ENCODE measurements around the gene HEATR5A. TPM values are rescaled to one million over a fixed set of nuclear protein-coding genes. Genes with fewer than 3 reads are reported as not detected.
"Not testable (repeated sequence)": the region's sequence is repeated elsewhere in the genome, so short reads cannot be mapped to it uniquely, and the experiment has no call there.

Gene HEATR5A
- total RNA-seq, 6 experiments from 2014 or later, result 59.7 to 83.3 (median 66.4) TPM

DNA sequence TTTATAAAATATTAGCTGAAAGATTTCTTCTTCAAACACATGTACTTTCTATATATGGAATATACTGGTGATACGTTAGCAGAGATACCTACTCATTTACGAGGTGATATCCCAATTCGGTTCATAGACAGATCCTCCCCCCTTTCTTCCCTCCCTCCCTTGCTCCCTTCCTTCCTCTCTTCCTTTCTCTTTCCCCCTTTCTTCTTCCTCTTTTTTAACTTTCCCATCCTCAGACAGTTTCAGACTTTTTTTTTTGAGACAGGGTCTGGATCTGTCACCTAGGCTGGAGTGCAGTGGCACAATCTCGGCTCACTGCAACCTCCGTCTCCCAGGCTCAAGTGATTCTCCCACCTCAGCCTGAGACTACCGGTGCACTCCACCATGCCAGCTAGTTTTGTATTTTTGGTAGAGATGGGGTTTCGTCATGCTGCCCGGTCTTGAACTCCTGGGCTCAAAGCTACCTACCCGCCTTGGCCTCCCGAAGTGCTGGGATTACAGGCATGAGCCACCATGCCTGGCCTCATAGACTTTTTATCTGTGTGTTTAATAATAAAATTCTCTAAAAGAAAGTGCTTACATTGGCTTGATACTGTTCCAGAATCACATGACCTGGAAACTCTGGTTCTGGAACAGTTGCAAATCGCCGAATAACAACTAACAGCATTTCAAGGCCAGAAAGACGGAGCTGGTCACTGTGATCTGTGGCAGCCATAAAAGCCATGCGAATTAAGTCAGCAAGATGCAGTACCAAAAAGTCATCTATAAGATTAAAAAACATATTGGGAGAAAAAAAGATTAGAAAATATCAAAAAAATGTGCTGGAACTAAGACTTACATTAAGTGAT, 99.2 kb downstream of the HEATR5A start:
- no peak overlapping the region for H3K27ac Mint-ChIP-seq
- no peak overlapping the region for H3K4me3 Mint-ChIP-seq
- no peaks in the 10 kb centered on the region for H3K9me3 Mint-ChIP-seq
- no peak for TF ChIP-seq CTCF (IDR thresholded peaks at IDR 0.05)
- no peaks in the 10 kb centered on the region for H3K27me3 Mint-ChIP-seq (ENCODE audit: insufficient read depth)
- peaks cover 9% of the 10 kb centered on the region; the same call in 1 of the 2 replicates for H3K4me1 Mint-ChIP-seq (ENCODE audit: low read depth)
- DNase-seq, result no peak
- H3K36me3 Mint-ChIP-seq (ENCODE audit: low read depth), result peaks cover 4% of the 10 kb centered on the region; the same call in 1 of the 2 replicates

DNA sequence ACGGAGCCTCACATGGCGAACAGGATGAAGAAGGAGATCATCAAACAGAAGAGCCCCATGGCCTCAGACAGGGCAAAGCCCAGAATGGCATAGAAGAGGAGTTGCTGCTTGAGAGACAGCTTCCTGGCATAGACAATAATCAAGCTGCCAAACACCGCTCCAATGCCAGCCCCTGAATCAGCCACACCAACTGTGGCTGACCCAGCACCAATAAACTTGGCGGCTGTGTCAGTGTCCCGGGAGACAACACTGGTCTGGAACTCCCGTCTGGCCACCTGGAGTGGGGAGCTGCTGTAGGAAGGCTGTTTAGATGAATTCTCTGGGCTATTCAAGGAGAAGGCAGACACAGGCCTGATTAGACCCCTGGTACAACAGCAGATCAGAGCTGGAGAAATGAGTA, 100.1 kb downstream of the HEATR5A start:
- Mint-ChIP-seq H3K4me3 (no peak overlapping the region), H3K36me3 (ENCODE audit: low read depth) (peaks cover 8% of the 10 kb centered on the region; the same call in 1 of the 2 replicates), H3K4me1 (ENCODE audit: low read depth) (peaks cover 9% of the 10 kb centered on the region; the same call in 1 of the 2 replicates), H3K9me3 (no peaks in the 10 kb centered on the region), H3K27ac (no peak overlapping the region), H3K27me3 (ENCODE audit: insufficient read depth) (no peaks in the 10 kb centered on the region)
- TF ChIP-seq CTCF (IDR thresholded peaks at IDR 0.05), result no peak
- DNase-seq, result no peak

GRCh38 chr14:31319701-31320100, 100.6 kb downstream of the HEATR5A start:
- peaks cover 4% of the 10 kb centered on the region; the same call in 1 of the 2 replicates for H3K4me1 Mint-ChIP-seq (ENCODE audit: low read depth)
- H3K4me3 Mint-ChIP-seq, result no peak overlapping the region
- no peaks in the 10 kb centered on the region for H3K9me3 Mint-ChIP-seq
- H3K27ac Mint-ChIP-seq, result no peak overlapping the region
- H3K27me3 Mint-ChIP-seq (ENCODE audit: insufficient read depth), result no peaks in the 10 kb centered on the region
- H3K36me3 Mint-ChIP-seq (ENCODE audit: low read depth), result peaks cover 9% of the 10 kb centered on the region; the same call in 1 of the 2 replicates
- TF ChIP-seq CTCF (IDR thresholded peaks at IDR 0.05), result no peak
- no peak for DNase-seq

DNA sequence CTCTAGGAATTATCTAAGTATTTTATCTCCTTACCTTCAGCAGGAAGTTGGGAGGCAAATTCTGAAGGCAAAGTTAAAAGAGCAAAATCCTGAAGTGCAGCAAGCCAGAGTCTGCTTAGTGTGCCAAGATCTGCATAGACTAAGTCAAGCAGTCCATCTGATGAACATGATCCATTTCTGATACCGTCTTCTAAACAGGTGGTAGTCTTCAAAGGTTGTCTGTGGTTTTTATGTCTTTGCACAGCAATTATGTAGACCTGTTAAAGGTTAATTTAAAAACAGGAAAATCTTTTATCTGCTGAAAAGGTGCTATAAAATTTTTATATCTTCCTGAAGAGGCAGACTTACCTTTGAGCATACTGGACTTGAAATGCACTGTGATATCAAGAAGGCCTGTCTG, 107.4 kb downstream of the HEATR5A start:
- TF ChIP-seq CTCF (IDR thresholded peaks at IDR 0.05), result no peak

DNA sequence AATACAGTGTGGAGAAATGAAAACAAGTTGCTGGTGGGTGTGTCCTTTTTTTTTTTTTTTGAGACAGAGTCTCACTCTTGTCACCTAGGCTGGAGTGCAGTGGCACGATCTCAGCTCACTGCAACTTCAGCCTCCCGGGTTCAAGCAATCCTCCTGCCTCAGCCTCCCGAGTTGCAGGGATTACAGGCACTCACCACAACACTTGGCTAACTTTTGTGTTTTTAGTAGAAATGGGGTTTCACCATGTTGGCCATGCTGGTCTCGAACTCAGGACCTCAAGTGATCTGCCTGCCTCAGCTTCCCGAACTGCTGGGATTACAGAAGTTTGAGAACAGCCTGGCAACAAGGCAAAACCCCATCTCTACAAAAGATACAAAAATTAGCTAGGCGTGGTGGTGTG, 108.0 kb downstream of the HEATR5A start:
- H3K36me3 Mint-ChIP-seq (ENCODE audit: low read depth), result peaks cover 33% of the 10 kb centered on the region
- H3K27me3 Mint-ChIP-seq (ENCODE audit: insufficient read depth); H3K9me3 Mint-ChIP-seq; DNase-seq; H3K4me3 Mint-ChIP-seq; H3K27ac Mint-ChIP-seq; H3K4me1 Mint-ChIP-seq (ENCODE audit: low read depth): not testable (repeated sequence)

More for the DNA sequence above, 107.4 kb downstream of the HEATR5A start:
- Mint-ChIP-seq H3K9me3 (no peaks in the 10 kb centered on the region), H3K4me1 (ENCODE audit: low read depth) (no peaks in the 10 kb centered on the region), H3K4me3 (no peak overlapping the region), H3K27ac (no peak overlapping the region), H3K27me3 (ENCODE audit: insufficient read depth) (peaks cover 4% of the 10 kb centered on the region), H3K36me3 (ENCODE audit: low read depth) (peaks cover 35% of the 10 kb centered on the region)
- no peak for DNase-seq

- TF ChIP-seq CTCF (IDR thresholded peaks at IDR 0.05), result no peak
- no peak for DNase-seq
- peaks cover 34% of the 10 kb centered on the region for H3K36me3 Mint-ChIP-seq (ENCODE audit: low read depth)
- H3K27ac Mint-ChIP-seq, result no peak overlapping the region
- no peaks in the 10 kb centered on the region for H3K9me3 Mint-ChIP-seq
- no peaks in the 10 kb centered on the region for H3K4me1 Mint-ChIP-seq (ENCODE audit: low read depth)
- H3K4me3 Mint-ChIP-seq, result no peak overlapping the region
- peaks cover 3% of the 10 kb centered on the region; the same call in 1 of the 2 replicates for H3K27me3 Mint-ChIP-seq (ENCODE audit: insufficient read depth)
These were observed 112.7 kb downstream of the HEATR5A start for GRCh38 chr14:31307618-31308017.
